HEK293 (cell line): ENCODE measurements around the gene CRB3.

Experiments used
- CTCF ChIA-PET: fragments of 350-600 bp; formaldehyde crosslinking; extraction: SDS; loops from one replicate; lab custom pipeline; 2021; ENCODE audit warnings: antibody characterized with exemption; lab: Yijun Ruan, JAX
- POLR2A ChIA-PET: fragments of 300-600 bp; formaldehyde crosslinking; extraction: SDS; loops from one replicate; lab custom pipeline; 2020; ENCODE audit warnings: antibody characterized with exemption, inconsistent platforms; lab: Yijun Ruan, JAX
- H3K27ac ChIP-seq: fragments of 200-500 bp; sonication (Bioruptor generic); 2 replicates; pipeline ENCODE4 v1.5.1; 2014; ENCODE audit warnings: low read depth, low read length, control low read depth, inconsistent platforms; ENCODE audit errors: extremely low read depth
- H3K36me3 ChIP-seq, 2 experiments: fragments of 200-500 bp in 1 of 2; sonication (Bioruptor generic) in 1 of 2; 1 replicate in 1 of 2; 2 replicates in 1 of 2; pipeline ENCODE4 v1.5.1; 2014 to 2017; ENCODE audit warnings: inconsistent platforms in 2 of 2, low read length in 2 of 2; ENCODE audit not compliant: control insufficient read depth in 2 of 2, insufficient read depth in 1 of 2
- H3K4me1 ChIP-seq: fragments of 200-500 bp; sonication (Bioruptor generic); 2 replicates; pipeline ENCODE4 v1.5.1; 2014; ENCODE audit warnings: mild to moderate bottlenecking, low read length, inconsistent platforms; ENCODE audit not compliant: control insufficient read depth, insufficient read depth
- H3K4me3 ChIP-seq: 2 replicates; pipeline ENCODE4 v1.5.1; 2011; ENCODE audit warnings: low read depth, mild to moderate bottlenecking, control low read depth, low read length, moderate library complexity
- H3K9me3 ChIP-seq: fragments of 200-500 bp; sonication (Bioruptor generic); 2 replicates; pipeline ENCODE4 v1.5.1; 2014; ENCODE audit warnings: low read depth, low read length, inconsistent platforms; ENCODE audit not compliant: control insufficient read depth, insufficient read depth
- BCL11B ChIP-seq: fragments of 450-650 bp; formaldehyde crosslinking; IDR thresholded peaks from 2 replicates; pipeline ENCODE4 v1.5.1; 2016; ENCODE audit warnings: low read depth, missing biosample characterization, missing genetic modification characterization
- GLIS1 ChIP-seq: fragments of 450-650 bp; formaldehyde crosslinking; IDR thresholded peaks from 2 replicates; pipeline ENCODE4 v1.5.1; 2016; ENCODE audit warnings: missing biosample characterization, missing genetic modification characterization
- KLF9 ChIP-seq: fragments of 450-650 bp; formaldehyde crosslinking; IDR thresholded peaks from 2 replicates; pipeline ENCODE4 v1.5.1; 2016; ENCODE audit warnings: missing biosample characterization, missing genetic modification characterization, low read depth
- MYNN ChIP-seq: fragments of 450-650 bp; formaldehyde crosslinking; IDR thresholded peaks from 2 replicates; pipeline ENCODE4 v1.5.1; 2016; ENCODE audit warnings: missing biosample characterization, missing genetic modification characterization, borderline replicate concordance
- OVOL3 ChIP-seq: fragments of 450-650 bp; formaldehyde crosslinking; IDR thresholded peaks from 2 replicates; pipeline ENCODE4 v1.5.1; 2016; ENCODE audit warnings: missing biosample characterization, missing genetic modification characterization
- PRDM4 ChIP-seq: fragments of 450-650 bp; formaldehyde crosslinking; IDR thresholded peaks from 2 replicates; pipeline ENCODE4 v1.5.1; 2017; ENCODE audit warnings: missing biosample characterization, missing genetic modification characterization
- RBAK ChIP-seq: fragments of 450-650 bp; formaldehyde crosslinking; IDR thresholded peaks from 2 replicates; pipeline ENCODE4 v1.5.1; 2016; ENCODE audit warnings: missing biosample characterization, missing genetic modification characterization
- SETDB1 ChIP-seq: IDR thresholded peaks from one replicate; pipeline ENCODE4 v1.6.1; 2017; ENCODE audit warnings: mild to moderate bottlenecking, low read length, moderate library complexity, mixed read lengths; ENCODE audit not compliant: insufficient read length
- YY1 ChIP-seq: fragments of 450-650 bp; formaldehyde crosslinking; IDR thresholded peaks from 2 replicates; pipeline ENCODE4 v1.5.1; 2018; ENCODE audit warnings: missing biosample characterization, missing genetic modification characterization
- ZNF148 ChIP-seq: fragments of 450-650 bp; formaldehyde crosslinking; IDR thresholded peaks from 2 replicates; pipeline ENCODE4 v1.5.0; 2017; ENCODE audit warnings: missing biosample characterization, missing genetic modification characterization, borderline replicate concordance
- ZNF223 ChIP-seq: fragments of 450-650 bp; formaldehyde crosslinking; IDR thresholded peaks from 2 replicates; pipeline ENCODE4 v1.5.1; 2016; ENCODE audit warnings: missing biosample characterization, missing genetic modification characterization
- ZNF324 ChIP-seq: fragments of 450-650 bp; formaldehyde crosslinking; IDR thresholded peaks from 2 replicates; pipeline ENCODE4 v1.5.1; 2016; ENCODE audit warnings: missing biosample characterization, missing genetic modification characterization
- ZNF426 ChIP-seq: fragments of 450-650 bp; formaldehyde crosslinking; IDR thresholded peaks from 2 replicates; pipeline ENCODE4 v1.5.1; 2017; ENCODE audit warnings: missing biosample characterization, missing genetic modification characterization, mild to moderate bottlenecking, inconsistent platforms, moderate library complexity
- ZNF571 ChIP-seq: fragments of 450-650 bp; formaldehyde crosslinking; IDR thresholded peaks from 2 replicates; pipeline ENCODE4 v1.5.0; 2017; ENCODE audit warnings: missing biosample characterization, missing genetic modification characterization
- TF ChIP-seq, protein P1 (sequence below): fragments of 450-650 bp; formaldehyde crosslinking; conservative IDR thresholded peaks from 2 replicates; pipeline ENCODE4 v1.5.1; 2016; ENCODE audit warnings: low read depth, missing biosample characterization, missing genetic modification characterization
- TF ChIP-seq, protein P2 (sequence below): fragments of 450-650 bp; IDR thresholded peaks from 2 replicates; pipeline ENCODE4 v1.5.1; 2018; ENCODE audit warnings: missing biosample characterization, missing genetic modification characterization
- TF ChIP-seq, protein P3 (sequence below): fragments of 450-650 bp; IDR thresholded peaks from 2 replicates; pipeline ENCODE4 v1.5.1; 2018; ENCODE audit warnings: missing biosample characterization, mild to moderate bottlenecking, missing genetic modification characterization

CRB3 gene

GRCh38 chr19:6491802-6492592, 27.9 kb downstream of the CRB3 start:
- ChIA-PET CTCF (interaction anchor here (0.6 kb wide), 1 partner anchor 28 kb away, joined by 3 read pairs; no protein-coding TSS in a partner anchor), POLR2A (interaction anchor here (0.6 kb wide), 1 partner anchor 1282 kb away, joined by 5 read pairs; no protein-coding TSS in a partner anchor)
- Histone ChIP-seq H3K9me3 (no peaks in the 10 kb centered on the region), H3K4me3 (no peak overlapping the region), H3K4me1 (no peaks in the 10 kb centered on the region), H3K36me3 (peaks cover 0 to 7% of the 10 kb centered on the region in 2 experiments; a peak in 1 of 3 replicates), H3K27ac (no peak overlapping the region)
- TF ChIP-seq MYNN (no peak), GLIS1 (tag by site-specific recombination) (peak; percentile 52; the same call in 1 of the 2 replicates), KLF9 (no peak), YY1 (0 out of 2 replicates have a peak, but pooled peaks have one; percentile 14), RBAK (tag by site-specific recombination) (peak; percentile 83; the same call in 1 of the 2 replicates)

GRCh38 chr19:6494438-6495036, 30.5 kb downstream of the CRB3 start:
- no peak overlapping the region for H3K4me3 ChIP-seq
- H3K4me1 ChIP-seq = no peaks in the 10 kb centered on the region
- CTCF ChIA-PET = no interaction called here
- peaks cover 0 to 7% of the 10 kb centered on the region in 2 experiments; a peak in 1 of 3 replicates for H3K36me3 ChIP-seq
- POLR2A ChIA-PET = no interaction called here
- TF ChIP-seq BCL11B (tag by site-specific recombination) = peak; percentile 64
- TF ChIP-seq ZNF426 (tag by site-specific recombination) = no peak
- TF ChIP-seq, all 188 proteins: peak for 1
- no peaks in the 10 kb centered on the region for H3K9me3 ChIP-seq
- H3K27ac ChIP-seq = no peak overlapping the region

DNA sequence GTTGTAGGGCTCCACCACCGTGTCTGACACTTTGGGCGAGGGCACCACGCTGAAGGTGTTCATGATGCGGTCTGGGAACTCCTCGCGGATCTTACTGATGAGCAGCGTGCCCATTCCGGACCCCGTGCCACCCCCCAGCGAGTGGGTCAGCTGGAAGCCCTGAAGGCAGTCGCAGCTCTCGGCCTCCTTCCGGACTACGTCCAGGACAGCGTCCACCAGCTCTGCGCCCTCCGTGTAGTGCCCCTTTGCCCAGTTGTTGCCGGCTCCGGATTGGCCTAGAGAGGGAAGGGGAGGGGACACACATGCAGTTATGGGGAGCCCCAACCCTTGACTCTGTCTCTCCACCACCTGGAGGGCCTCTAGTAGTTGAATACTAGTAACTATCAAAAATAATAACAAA, 31.9 kb downstream of the CRB3 start:
- peaks cover 0 to 7% of the 10 kb centered on the region in 2 experiments; a peak in 2 of 3 replicates for H3K36me3 ChIP-seq
- ChIA-PET POLR2A (no interaction called here), CTCF (interaction anchor here (0.6 kb wide), 1 partner anchor 123 kb away, joined by 3 read pairs; the partner anchor contains the start of gene ALKBH7)
- no peaks in the 10 kb centered on the region for H3K4me1 ChIP-seq
- H3K27ac ChIP-seq = no peak overlapping the region
- H3K4me3 ChIP-seq = no peak overlapping the region
- H3K9me3 ChIP-seq = no peaks in the 10 kb centered on the region
- TF ChIP-seq, protein P1, sequence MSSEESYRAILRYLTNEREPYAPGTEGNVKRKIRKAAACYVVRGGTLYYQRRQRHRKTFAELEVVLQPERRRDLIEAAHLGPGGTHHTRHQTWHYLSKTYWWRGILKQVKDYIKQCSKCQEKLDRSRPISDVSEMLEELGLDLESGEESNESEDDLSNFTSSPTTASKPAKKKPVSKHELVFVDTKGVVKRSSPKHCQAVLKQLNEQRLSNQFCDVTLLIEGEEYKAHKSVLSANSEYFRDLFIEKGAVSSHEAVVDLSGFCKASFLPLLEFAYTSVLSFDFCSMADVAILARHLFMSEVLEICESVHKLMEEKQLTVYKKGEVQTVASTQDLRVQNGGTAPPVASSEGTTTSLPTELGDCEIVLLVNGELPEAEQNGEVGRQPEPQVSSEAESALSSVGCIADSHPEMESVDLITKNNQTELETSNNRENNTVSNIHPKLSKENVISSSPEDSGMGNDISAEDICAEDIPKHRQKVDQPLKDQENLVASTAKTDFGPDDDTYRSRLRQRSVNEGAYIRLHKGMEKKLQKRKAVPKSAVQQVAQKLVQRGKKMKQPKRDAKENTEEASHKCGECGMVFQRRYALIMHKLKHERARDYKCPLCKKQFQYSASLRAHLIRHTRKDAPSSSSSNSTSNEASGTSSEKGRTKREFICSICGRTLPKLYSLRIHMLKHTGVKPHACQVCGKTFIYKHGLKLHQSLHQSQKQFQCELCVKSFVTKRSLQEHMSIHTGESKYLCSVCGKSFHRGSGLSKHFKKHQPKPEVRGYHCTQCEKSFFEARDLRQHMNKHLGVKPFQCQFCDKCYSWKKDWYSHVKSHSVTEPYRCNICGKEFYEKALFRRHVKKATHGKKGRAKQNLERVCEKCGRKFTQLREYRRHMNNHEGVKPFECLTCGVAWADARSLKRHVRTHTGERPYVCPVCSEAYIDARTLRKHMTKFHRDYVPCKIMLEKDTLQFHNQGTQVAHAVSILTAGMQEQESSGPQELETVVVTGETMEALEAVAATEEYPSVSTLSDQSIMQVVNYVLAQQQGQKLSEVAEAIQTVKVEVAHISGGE (tag by site-specific recombination) = no peak
- no peak for TF ChIP-seq ZNF148 (tag by site-specific recombination)
- TF ChIP-seq, protein P2, sequence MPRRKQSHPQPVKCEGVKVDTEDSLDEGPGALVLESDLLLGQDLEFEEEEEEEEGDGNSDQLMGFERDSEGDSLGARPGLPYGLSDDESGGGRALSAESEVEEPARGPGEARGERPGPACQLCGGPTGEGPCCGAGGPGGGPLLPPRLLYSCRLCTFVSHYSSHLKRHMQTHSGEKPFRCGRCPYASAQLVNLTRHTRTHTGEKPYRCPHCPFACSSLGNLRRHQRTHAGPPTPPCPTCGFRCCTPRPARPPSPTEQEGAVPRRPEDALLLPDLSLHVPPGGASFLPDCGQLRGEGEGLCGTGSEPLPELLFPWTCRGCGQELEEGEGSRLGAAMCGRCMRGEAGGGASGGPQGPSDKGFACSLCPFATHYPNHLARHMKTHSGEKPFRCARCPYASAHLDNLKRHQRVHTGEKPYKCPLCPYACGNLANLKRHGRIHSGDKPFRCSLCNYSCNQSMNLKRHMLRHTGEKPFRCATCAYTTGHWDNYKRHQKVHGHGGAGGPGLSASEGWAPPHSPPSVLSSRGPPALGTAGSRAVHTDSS (tag by site-specific recombination) = no peak
- TF ChIP-seq ZNF223 (tag by site-specific recombination) = no peak
- TF ChIP-seq OVOL3 (tag by site-specific recombination) = no peak
- TF ChIP-seq PRDM4 (tag by site-specific recombination) = no peak
- no peak for TF ChIP-seq ZNF324 (tag by site-specific recombination)
- TF ChIP-seq ZNF571 (tag by site-specific recombination) = no peak
- no peak for TF ChIP-seq SETDB1
- TF ChIP-seq, protein P3, sequence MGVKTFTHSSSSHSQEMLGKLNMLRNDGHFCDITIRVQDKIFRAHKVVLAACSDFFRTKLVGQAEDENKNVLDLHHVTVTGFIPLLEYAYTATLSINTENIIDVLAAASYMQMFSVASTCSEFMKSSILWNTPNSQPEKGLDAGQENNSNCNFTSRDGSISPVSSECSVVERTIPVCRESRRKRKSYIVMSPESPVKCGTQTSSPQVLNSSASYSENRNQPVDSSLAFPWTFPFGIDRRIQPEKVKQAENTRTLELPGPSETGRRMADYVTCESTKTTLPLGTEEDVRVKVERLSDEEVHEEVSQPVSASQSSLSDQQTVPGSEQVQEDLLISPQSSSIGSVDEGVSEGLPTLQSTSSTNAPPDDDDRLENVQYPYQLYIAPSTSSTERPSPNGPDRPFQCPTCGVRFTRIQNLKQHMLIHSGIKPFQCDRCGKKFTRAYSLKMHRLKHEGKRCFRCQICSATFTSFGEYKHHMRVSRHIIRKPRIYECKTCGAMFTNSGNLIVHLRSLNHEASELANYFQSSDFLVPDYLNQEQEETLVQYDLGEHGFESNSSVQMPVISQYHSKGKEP (tag by site-specific recombination) = no peak
